WTC11 (cell line): ENCODE results near the gene DUSP11. TPM values are rescaled to one million over a fixed set of nuclear protein-coding genes. Genes with fewer than 3 reads are reported as not detected.

Source experiments
- ATAC-seq: fragments of 200-7000 bp; cut with Tn5 transposase; 2 replicates; pipeline ENCODE4 v1.10.0; 2021; ENCODE audit warnings: mild to moderate bottlenecking, moderate library complexity
- CTCF ChIA-PET: fragments of 300-600 bp; sonication (Branson Sonifier 250); formaldehyde crosslinking; loops from one replicate; lab custom pipeline; 2021; ENCODE audit warnings: antibody characterized with exemption; lab: Charles Lee
- POLR2A ChIA-PET: fragments of 350-600 bp; sonication (Branson Sonifier 250); formaldehyde crosslinking; loops from one replicate; lab custom pipeline; 2021; ENCODE audit warnings: antibody characterized with exemption; lab: Charles Lee
- DNase-seq: peaks from one replicate; pipeline ENCODE4 v3.0.0; 2021; ENCODE audit warnings: low spot score
- H3K27ac Mint-ChIP-seq: 2 replicates; pipeline ENCODE4 v1.8.0; 2021; ENCODE audit warnings: mixed read lengths
- H3K27me3 Mint-ChIP-seq: 2 replicates; pipeline ENCODE4 v1.8.0; 2021; ENCODE audit warnings: low read depth, mild to moderate bottlenecking, moderate library complexity, mixed read lengths
- H3K36me3 Mint-ChIP-seq: 2 replicates; pipeline ENCODE4 v1.8.0; 2021; ENCODE audit warnings: mixed read lengths
- H3K4me1 Mint-ChIP-seq: 2 replicates; pipeline ENCODE4 v1.8.0; 2022; ENCODE audit warnings: mixed read lengths
- H3K4me3 Mint-ChIP-seq: 2 replicates; pipeline ENCODE4 v1.8.0; 2021; ENCODE audit warnings: mild to moderate bottlenecking, moderate library complexity, mixed read lengths
- H3K9me3 Mint-ChIP-seq: 2 replicates; pipeline ENCODE4 v1.8.0; 2021; ENCODE audit warnings: mixed read lengths
- CREB1 ChIP-seq: sonication (generic); formaldehyde crosslinking; IDR thresholded peaks from 2 replicates; pipeline ENCODE4 v1.8.0; 2023; ENCODE audit warnings: mild to moderate bottlenecking, missing genetic modification reagents
- E2F1 ChIP-seq: sonication (generic); formaldehyde crosslinking; IDR thresholded peaks from 2 replicates; pipeline ENCODE4 v1.8.0; 2022; ENCODE audit warnings: mild to moderate bottlenecking, missing genetic modification reagents
- FOXK1 ChIP-seq: sonication (generic); formaldehyde crosslinking; IDR thresholded peaks from 2 replicates; pipeline ENCODE4 v1.8.0; 2022; ENCODE audit warnings: mild to moderate bottlenecking, moderate library complexity, missing genetic modification reagents
- FOXP1 ChIP-seq: sonication (generic); formaldehyde crosslinking; IDR thresholded peaks from 2 replicates; pipeline ENCODE4 v1.8.0; 2022; ENCODE audit warnings: missing genetic modification reagents, mild to moderate bottlenecking, moderate library complexity, borderline replicate concordance
- IRF1 ChIP-seq: sonication (generic); formaldehyde crosslinking; IDR thresholded peaks from 2 replicates; pipeline ENCODE4 v1.8.0; 2023; ENCODE audit warnings: missing genetic modification reagents
- KAT7 ChIP-seq: sonication (generic); formaldehyde crosslinking; IDR thresholded peaks from 2 replicates; pipeline ENCODE4 v1.8.1; 2023; ENCODE audit warnings: missing genetic modification reagents, mild to moderate bottlenecking, borderline replicate concordance
- MAX ChIP-seq: sonication (generic); formaldehyde crosslinking; IDR thresholded peaks from 2 replicates; pipeline ENCODE4 v1.8.0; 2022; ENCODE audit warnings: mild to moderate bottlenecking, missing genetic modification reagents
- NR1H2 ChIP-seq: sonication (generic); formaldehyde crosslinking; IDR thresholded peaks from 2 replicates; pipeline ENCODE4 v1.9.0; 2021; ENCODE audit warnings: mild to moderate bottlenecking, moderate library complexity, missing genetic modification reagents
- RELA ChIP-seq: sonication (generic); formaldehyde crosslinking; IDR thresholded peaks from 2 replicates; pipeline ENCODE4 v1.8.1; 2022; ENCODE audit warnings: missing genetic modification reagents, mild to moderate bottlenecking, borderline replicate concordance
- SP1 ChIP-seq: sonication (generic); formaldehyde crosslinking; conservative IDR thresholded peaks from 2 replicates; pipeline ENCODE4 v1.8.1; 2022; ENCODE audit warnings: missing genetic modification reagents
- ZBTB21 ChIP-seq: sonication (generic); formaldehyde crosslinking; IDR thresholded peaks from 2 replicates; pipeline ENCODE4 v1.8.1; 2023; ENCODE audit warnings: mild to moderate bottlenecking, missing genetic modification reagents, borderline replicate concordance
- ZNF317 ChIP-seq: sonication (generic); formaldehyde crosslinking; IDR thresholded peaks from 2 replicates; pipeline ENCODE4 v1.8.1; 2023; ENCODE audit warnings: low read depth, mild to moderate bottlenecking, moderate library complexity, missing genetic modification reagents, borderline replicate concordance
- ZNF416 ChIP-seq: fragments of 250-450 bp; sonication (Bioruptor Pico); IDR thresholded peaks from 2 replicates; pipeline ENCODE4 v1.9.0; 2021; ENCODE audit warnings: mild to moderate bottlenecking, inconsistent platforms
- ZNF671 ChIP-seq: fragments of 250-450 bp; sonication (Bioruptor Pico); IDR thresholded peaks from 2 replicates; pipeline ENCODE4 v1.8.0; 2021; ENCODE audit warnings: mild to moderate bottlenecking
- total RNA-seq: library from RNA; stranded (reverse); gene quantifications from 3 replicates; pipeline ENCODE4 v1.2.3, GENCODE V29; 2021
- TF ChIP-seq, protein P1 (sequence below): fragments of 250-450 bp; sonication (Bioruptor Pico); IDR thresholded peaks from 2 replicates; pipeline ENCODE4 v1.8.0; 2021; ENCODE audit warnings: mild to moderate bottlenecking
- TF ChIP-seq, protein P2 (sequence below): fragments of 250-450 bp; sonication (Bioruptor Pico); IDR thresholded peaks from 2 replicates; pipeline ENCODE4 v1.9.0; 2021; ENCODE audit warnings: mild to moderate bottlenecking, borderline replicate concordance
- TF ChIP-seq, protein P3 (sequence below): sonication (generic); formaldehyde crosslinking; IDR thresholded peaks from 2 replicates; pipeline ENCODE4 v1.8.0; 2023; ENCODE audit warnings: missing genetic modification reagents, mild to moderate bottlenecking, borderline replicate concordance
- TF ChIP-seq, protein P4 (sequence below): sonication (generic); formaldehyde crosslinking; conservative IDR thresholded peaks from 2 replicates; pipeline ENCODE4 v1.8.1; 2022; ENCODE audit warnings: mild to moderate bottlenecking, missing genetic modification reagents

Gene DUSP11
- total RNA-seq, 1 experiment from 2014 or later, result 16.8 TPM

- Mint-ChIP-seq H3K4me3 (no peak overlapping the region), H3K27ac (no peak overlapping the region), H3K27me3 (peaks cover 39% of the 10 kb centered on the region), H3K4me1 (peaks cover 10% of the 10 kb centered on the region), H3K9me3 (no peaks in the 10 kb centered on the region), H3K36me3 (no peaks in the 10 kb centered on the region)
- POLR2A ChIA-PET, result no interaction called here
- DNase-seq (no peak), ATAC-seq (no peak)
- TF ChIP-seq KAT7 (CRISPR knock-in tag) (no peak), ZNF416 (CRISPR knock-in tag) (no peak), NR1H2 (no peak), CREB1 (no peak), ZBTB21 (CRISPR knock-in tag) (no peak), ZNF317 (CRISPR knock-in tag) (no peak), FOXK1 (CRISPR knock-in tag) (no peak), SP1 (CRISPR knock-in tag) (no peak), E2F1 (CRISPR knock-in tag) (no peak), MAX (CRISPR knock-in tag) (no peak), IRF1 (CRISPR knock-in tag) (no peak), RELA (no peak), ZNF671 (CRISPR knock-in tag) (no peak), FOXP1 (no peak)
- TF ChIP-seq, protein P1, sequence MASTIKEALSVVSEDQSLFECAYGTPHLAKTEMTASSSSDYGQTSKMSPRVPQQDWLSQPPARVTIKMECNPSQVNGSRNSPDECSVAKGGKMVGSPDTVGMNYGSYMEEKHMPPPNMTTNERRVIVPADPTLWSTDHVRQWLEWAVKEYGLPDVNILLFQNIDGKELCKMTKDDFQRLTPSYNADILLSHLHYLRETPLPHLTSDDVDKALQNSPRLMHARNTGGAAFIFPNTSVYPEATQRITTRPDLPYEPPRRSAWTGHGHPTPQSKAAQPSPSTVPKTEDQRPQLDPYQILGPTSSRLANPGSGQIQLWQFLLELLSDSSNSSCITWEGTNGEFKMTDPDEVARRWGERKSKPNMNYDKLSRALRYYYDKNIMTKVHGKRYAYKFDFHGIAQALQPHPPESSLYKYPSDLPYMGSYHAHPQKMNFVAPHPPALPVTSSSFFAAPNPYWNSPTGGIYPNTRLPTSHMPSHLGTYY, result no peak
- TF ChIP-seq, protein P2, sequence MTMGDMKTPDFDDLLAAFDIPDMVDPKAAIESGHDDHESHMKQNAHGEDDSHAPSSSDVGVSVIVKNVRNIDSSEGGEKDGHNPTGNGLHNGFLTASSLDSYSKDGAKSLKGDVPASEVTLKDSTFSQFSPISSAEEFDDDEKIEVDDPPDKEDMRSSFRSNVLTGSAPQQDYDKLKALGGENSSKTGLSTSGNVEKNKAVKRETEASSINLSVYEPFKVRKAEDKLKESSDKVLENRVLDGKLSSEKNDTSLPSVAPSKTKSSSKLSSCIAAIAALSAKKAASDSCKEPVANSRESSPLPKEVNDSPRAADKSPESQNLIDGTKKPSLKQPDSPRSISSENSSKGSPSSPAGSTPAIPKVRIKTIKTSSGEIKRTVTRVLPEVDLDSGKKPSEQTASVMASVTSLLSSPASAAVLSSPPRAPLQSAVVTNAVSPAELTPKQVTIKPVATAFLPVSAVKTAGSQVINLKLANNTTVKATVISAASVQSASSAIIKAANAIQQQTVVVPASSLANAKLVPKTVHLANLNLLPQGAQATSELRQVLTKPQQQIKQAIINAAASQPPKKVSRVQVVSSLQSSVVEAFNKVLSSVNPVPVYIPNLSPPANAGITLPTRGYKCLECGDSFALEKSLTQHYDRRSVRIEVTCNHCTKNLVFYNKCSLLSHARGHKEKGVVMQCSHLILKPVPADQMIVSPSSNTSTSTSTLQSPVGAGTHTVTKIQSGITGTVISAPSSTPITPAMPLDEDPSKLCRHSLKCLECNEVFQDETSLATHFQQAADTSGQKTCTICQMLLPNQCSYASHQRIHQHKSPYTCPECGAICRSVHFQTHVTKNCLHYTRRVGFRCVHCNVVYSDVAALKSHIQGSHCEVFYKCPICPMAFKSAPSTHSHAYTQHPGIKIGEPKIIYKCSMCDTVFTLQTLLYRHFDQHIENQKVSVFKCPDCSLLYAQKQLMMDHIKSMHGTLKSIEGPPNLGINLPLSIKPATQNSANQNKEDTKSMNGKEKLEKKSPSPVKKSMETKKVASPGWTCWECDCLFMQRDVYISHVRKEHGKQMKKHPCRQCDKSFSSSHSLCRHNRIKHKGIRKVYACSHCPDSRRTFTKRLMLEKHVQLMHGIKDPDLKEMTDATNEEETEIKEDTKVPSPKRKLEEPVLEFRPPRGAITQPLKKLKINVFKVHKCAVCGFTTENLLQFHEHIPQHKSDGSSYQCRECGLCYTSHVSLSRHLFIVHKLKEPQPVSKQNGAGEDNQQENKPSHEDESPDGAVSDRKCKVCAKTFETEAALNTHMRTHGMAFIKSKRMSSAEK, result no peak
- TF ChIP-seq, protein P3, sequence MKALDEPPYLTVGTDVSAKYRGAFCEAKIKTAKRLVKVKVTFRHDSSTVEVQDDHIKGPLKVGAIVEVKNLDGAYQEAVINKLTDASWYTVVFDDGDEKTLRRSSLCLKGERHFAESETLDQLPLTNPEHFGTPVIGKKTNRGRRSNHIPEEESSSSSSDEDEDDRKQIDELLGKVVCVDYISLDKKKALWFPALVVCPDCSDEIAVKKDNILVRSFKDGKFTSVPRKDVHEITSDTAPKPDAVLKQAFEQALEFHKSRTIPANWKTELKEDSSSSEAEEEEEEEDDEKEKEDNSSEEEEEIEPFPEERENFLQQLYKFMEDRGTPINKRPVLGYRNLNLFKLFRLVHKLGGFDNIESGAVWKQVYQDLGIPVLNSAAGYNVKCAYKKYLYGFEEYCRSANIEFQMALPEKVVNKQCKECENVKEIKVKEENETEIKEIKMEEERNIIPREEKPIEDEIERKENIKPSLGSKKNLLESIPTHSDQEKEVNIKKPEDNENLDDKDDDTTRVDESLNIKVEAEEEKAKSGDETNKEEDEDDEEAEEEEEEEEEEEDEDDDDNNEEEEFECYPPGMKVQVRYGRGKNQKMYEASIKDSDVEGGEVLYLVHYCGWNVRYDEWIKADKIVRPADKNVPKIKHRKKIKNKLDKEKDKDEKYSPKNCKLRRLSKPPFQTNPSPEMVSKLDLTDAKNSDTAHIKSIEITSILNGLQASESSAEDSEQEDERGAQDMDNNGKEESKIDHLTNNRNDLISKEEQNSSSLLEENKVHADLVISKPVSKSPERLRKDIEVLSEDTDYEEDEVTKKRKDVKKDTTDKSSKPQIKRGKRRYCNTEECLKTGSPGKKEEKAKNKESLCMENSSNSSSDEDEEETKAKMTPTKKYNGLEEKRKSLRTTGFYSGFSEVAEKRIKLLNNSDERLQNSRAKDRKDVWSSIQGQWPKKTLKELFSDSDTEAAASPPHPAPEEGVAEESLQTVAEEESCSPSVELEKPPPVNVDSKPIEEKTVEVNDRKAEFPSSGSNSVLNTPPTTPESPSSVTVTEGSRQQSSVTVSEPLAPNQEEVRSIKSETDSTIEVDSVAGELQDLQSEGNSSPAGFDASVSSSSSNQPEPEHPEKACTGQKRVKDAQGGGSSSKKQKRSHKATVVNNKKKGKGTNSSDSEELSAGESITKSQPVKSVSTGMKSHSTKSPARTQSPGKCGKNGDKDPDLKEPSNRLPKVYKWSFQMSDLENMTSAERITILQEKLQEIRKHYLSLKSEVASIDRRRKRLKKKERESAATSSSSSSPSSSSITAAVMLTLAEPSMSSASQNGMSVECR (CRISPR knock-in tag), result no peak
- TF ChIP-seq, protein P4, sequence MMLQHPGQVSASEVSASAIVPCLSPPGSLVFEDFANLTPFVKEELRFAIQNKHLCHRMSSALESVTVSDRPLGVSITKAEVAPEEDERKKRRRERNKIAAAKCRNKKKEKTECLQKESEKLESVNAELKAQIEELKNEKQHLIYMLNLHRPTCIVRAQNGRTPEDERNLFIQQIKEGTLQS (CRISPR knock-in tag), result no peak
- CTCF ChIA-PET, result interaction anchor here (1.1 to 1.2 kb wide), 2 partner anchors 44 to 141 kb away, joined by 3 to 4 read pairs; no protein-coding TSS in a partner anchor
Measured at GRCh38 chr2:73821227-73821626, 41.3 kb upstream of the DUSP11 start.
